ENCODE data around the gene ALOXE3. TPM values are rescaled to one million over a fixed set of nuclear protein-coding genes. Genes with fewer than 3 reads are reported as not detected.

The ALOXE3 gene
- polyA plus RNA-seq, 3 donors: not detected

GRCh38 chr17:8140065-8141029 lies 22.0 kb upstream of the ALOXE3 start:
- no peaks in the 10 kb centered on the region for H3K4me1 Mint-ChIP-seq
- H3K79me2 ChIP-seq (ENCODE audit: insufficient read depth, low read length): no peaks in the 10 kb centered on the region
- H2AFZ ChIP-seq (ENCODE audit: insufficient read depth, low read depth, low read length, poor library complexity, severe bottlenecking): no peak overlapping the region
- peak overlapping the region; percentile 55 to 58 for H3K27ac ChIP-seq (ENCODE audit: low read depth in 1 of 2, low read length in 2 of 2)
- peaks cover 66% of the 10 kb centered on the region for H4K20me1 ChIP-seq (ENCODE audit: insufficient read depth, low read length)
- H3K9me3 Mint-ChIP-seq: no peaks in the 10 kb centered on the region
- intact Hi-C loops (cut with micrococcal nuclease): no loop called here
- H3K4me3 Mint-ChIP-seq: no peak overlapping the region
- peaks cover 45 to 53% of the 10 kb centered on the region in 2 donors for H3K36me3 Mint-ChIP-seq
- H3K27me3 Mint-ChIP-seq (ENCODE audit: low read depth in 3 of 3): peaks cover 0 to 13% (median 9%) of the 10 kb centered on the region in 3 donors
- TF ChIP-seq CTCF (IDR thresholded peaks at IDR 0.05): no peak
- H3K9me3 ChIP-seq (replicated peaks in 1 of 2; ENCODE audit: control insufficient read depth in 1 of 2, insufficient read depth in 1 of 2, low read length in 2 of 2): no peaks in the 10 kb centered on the region
- peaks cover 48 to 54% of the 10 kb centered on the region in 2 donors for H3K36me3 ChIP-seq (replicated peaks in 1 of 2; ENCODE audit: control insufficient read depth in 1 of 2, insufficient read depth in 2 of 2, low read length in 2 of 2)
- H3K27me3 ChIP-seq (ENCODE audit: control insufficient read depth in 2 of 2, insufficient read depth in 2 of 2, low read length in 2 of 2): peaks cover 0 to 10% of the 10 kb centered on the region in 2 donors
- peak; percentile 63 to 71 (median 65) for DNase-seq
- WGBS (ENCODE audit: insufficient coverage): 32% methylated on average over 7 of the region's 18 CpGs
- H3K4me2 ChIP-seq (replicated peaks; ENCODE audit: extremely low read depth, low read length, poor library complexity, severe bottlenecking): peak overlapping the region; percentile 9
- H3K9ac ChIP-seq (ENCODE audit: insufficient read depth, low read length, poor library complexity, severe bottlenecking): no peak overlapping the region
- H3K4me3 ChIP-seq (replicated peaks in 1 of 3; ENCODE audit: low read depth in 2 of 3, low read length in 3 of 3): peak overlapping the region in 1 of 3 experiments; percentile 11
- peaks cover 34 to 40% of the 10 kb centered on the region in 2 donors for H3K4me1 ChIP-seq (ENCODE audit: control insufficient read depth in 1 of 2, insufficient read depth in 2 of 2, low read length in 2 of 2)
- H3K27ac Mint-ChIP-seq: peak overlapping the region in 2 of 7 donors; percentile 18 to 83

DNA sequence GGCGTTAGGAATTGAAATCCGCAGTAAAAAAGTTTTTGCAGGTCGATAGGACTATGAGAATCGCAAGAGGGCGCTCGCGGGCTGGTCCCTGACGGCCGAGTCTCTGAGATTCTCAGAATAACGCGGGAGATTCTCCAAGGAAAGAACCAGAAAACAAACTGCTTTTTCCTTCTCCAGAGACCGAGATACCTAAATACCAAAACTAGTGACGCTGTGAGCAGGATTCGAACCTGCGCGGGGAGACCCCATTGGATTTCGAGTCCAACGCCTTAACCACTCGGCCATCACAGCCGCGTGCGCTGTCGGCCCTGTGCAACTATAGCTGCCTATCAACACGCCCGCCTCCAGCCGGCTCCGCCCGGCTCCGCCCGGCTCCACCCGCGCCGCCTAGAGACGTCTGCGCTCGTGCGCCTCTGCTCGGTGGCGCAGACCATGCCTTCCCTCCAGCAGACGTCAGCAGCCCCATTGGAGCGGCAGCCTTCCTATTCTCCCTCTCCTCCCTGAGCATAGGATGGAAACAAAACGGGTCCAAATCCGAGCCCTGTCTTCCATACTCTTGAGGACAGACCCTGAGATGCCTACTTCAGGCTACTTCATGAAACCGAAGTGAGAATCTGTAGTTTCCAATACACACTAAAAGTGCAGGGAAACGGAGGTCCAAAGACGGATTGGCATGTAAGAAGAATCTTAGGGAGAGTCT lies 20.5 kb upstream of the ALOXE3 start:
- H3K4me1 Mint-ChIP-seq: no peaks in the 10 kb centered on the region
- Histone ChIP-seq H3K4me2 (replicated peaks; ENCODE audit: extremely low read depth, low read length, poor library complexity, severe bottlenecking) (peak overlapping the region; percentile 80), H3K36me3 (replicated peaks in 1 of 2; ENCODE audit: control insufficient read depth in 1 of 2, insufficient read depth in 2 of 2, low read length in 2 of 2) (peaks cover 33 to 39% of the 10 kb centered on the region in 2 donors), H3K27ac (ENCODE audit: low read depth in 1 of 2, low read length in 2 of 2) (peak overlapping the region; percentile 55 to 58), H3K4me1 (ENCODE audit: control insufficient read depth in 1 of 2, insufficient read depth in 2 of 2, low read length in 2 of 2) (peaks cover 34 to 40% of the 10 kb centered on the region in 2 donors), H3K27me3 (ENCODE audit: control insufficient read depth in 2 of 2, insufficient read depth in 2 of 2, low read length in 2 of 2) (peaks cover 0 to 10% of the 10 kb centered on the region in 2 donors), H3K4me3 (replicated peaks in 1 of 3; ENCODE audit: low read depth in 2 of 3, low read length in 3 of 3) (peak overlapping the region; percentile 4 to 68 (median 21)), H3K9ac (ENCODE audit: insufficient read depth, low read length, poor library complexity, severe bottlenecking) (no peak overlapping the region), H3K79me2 (ENCODE audit: insufficient read depth, low read length) (no peaks in the 10 kb centered on the region), H3K9me3 (replicated peaks in 1 of 2; ENCODE audit: control insufficient read depth in 1 of 2, insufficient read depth in 1 of 2, low read length in 2 of 2) (no peaks in the 10 kb centered on the region), H2AFZ (ENCODE audit: insufficient read depth, low read depth, low read length, poor library complexity, severe bottlenecking) (no peak overlapping the region), H4K20me1 (ENCODE audit: insufficient read depth, low read length) (peaks cover 50% of the 10 kb centered on the region)
- H3K4me3 Mint-ChIP-seq: no peak overlapping the region
- no peak overlapping the region for H3K27ac Mint-ChIP-seq
- intact Hi-C loops (cut with micrococcal nuclease): loop anchor here (1.0 to 10.0 kb wide), 5 partner anchors 9 to 156 kb away; partner anchors contain the start of gene SLC25A35 (in 1 of the 2)
- peaks cover 6 to 18% (median 11%) of the 10 kb centered on the region in 3 donors for H3K27me3 Mint-ChIP-seq (ENCODE audit: low read depth in 3 of 3)
- WGBS (ENCODE audit: insufficient coverage): 0% methylated on average over 43 of the region's 46 CpGs
- peak; percentile 88 to 93 (median 90) for DNase-seq
- H3K36me3 Mint-ChIP-seq: peaks cover 33 to 38% of the 10 kb centered on the region in 2 donors
- no peaks in the 10 kb centered on the region for H3K9me3 Mint-ChIP-seq
- TF ChIP-seq CTCF (IDR thresholded peaks at IDR 0.05): peak; percentile 94
